ENCODE measurements around the gene XAGE3.
"Not testable (repeated sequence)": the region's sequence is repeated elsewhere in the genome, so short reads cannot be mapped to it uniquely, and the experiment has no call there.

The XAGE3 gene

GRCh38 chrX:52867610-52868348, at the start of gene XAGE3:
Gene XAGE3, minus strand, starts transcription at chrX:52868083. Its CDS starts 950 bp downstream, at chrX:52867133.
- DNase-seq (ENCODE audit: low read depth, low spot score) = no peak

- not testable (repeated sequence) for DNase-seq (ENCODE audit: low read depth, low spot score)
These were observed 46.8 kb upstream of the XAGE3 start for GRCh38 chrX:52914704-52915103.

GRCh38 chrX:52913681-52914080, 45.8 kb upstream of the XAGE3 start:
- not testable (repeated sequence) for DNase-seq (ENCODE audit: low read depth, low spot score)

GRCh38 chrX:52909313-52909969, 41.6 kb upstream of the XAGE3 start:
- DNase-seq (ENCODE audit: low read depth, low spot score) = not testable (repeated sequence)

- not testable (repeated sequence) for DNase-seq (ENCODE audit: low read depth, low spot score)
These were observed 40.0 kb upstream of the XAGE3 start for GRCh38 chrX:52907900-52908299.

GRCh38 chrX:52907137-52907536, 39.3 kb upstream of the XAGE3 start:
- DNase-seq (ENCODE audit: low read depth, low spot score) = not testable (repeated sequence)

- DNase-seq (ENCODE audit: low read depth, low spot score) = not testable (repeated sequence)
These were observed 38.2 kb upstream of the XAGE3 start for GRCh38 chrX:52906072-52906471.

- DNase-seq (ENCODE audit: low read depth, low spot score) = not testable (repeated sequence)
These were observed 37.6 kb upstream of the XAGE3 start for GRCh38 chrX:52905531-52905930.

GRCh38 chrX:52896855-52897709, 29.2 kb upstream of the XAGE3 start, which contains the start of gene FAM156B:
Gene FAM156B, plus strand, starts transcription at chrX:52897330. Its CDS starts 9,896 bp downstream, at chrX:52907226.
- DNase-seq (ENCODE audit: low read depth, low spot score) = not testable (repeated sequence)

- not testable (repeated sequence) for DNase-seq (ENCODE audit: low read depth, low spot score)
These were observed 28.6 kb upstream of the XAGE3 start for GRCh38 chrX:52896438-52896837.

- not testable (repeated sequence) for DNase-seq (ENCODE audit: low read depth, low spot score)
These were observed 20.2 kb upstream of the XAGE3 start for GRCh38 chrX:52888090-52888489.

- not testable (repeated sequence) for DNase-seq (ENCODE audit: low read depth, low spot score)
These were observed 19.6 kb upstream of the XAGE3 start for GRCh38 chrX:52887459-52887858.

- DNase-seq (ENCODE audit: low read depth, low spot score) = not testable (repeated sequence)
These were observed 8.5 kb upstream of the XAGE3 start for GRCh38 chrX:52876386-52876785.

GRCh38 chrX:52875436-52875835, 7.6 kb upstream of the XAGE3 start:
- not testable (repeated sequence) for DNase-seq (ENCODE audit: low read depth, low spot score)

GRCh38 chrX:52874661-52875060, 6.8 kb upstream of the XAGE3 start:
- no peak for DNase-seq (ENCODE audit: low read depth, low spot score)

- DNase-seq (ENCODE audit: low read depth, low spot score) = not testable (repeated sequence)
These were observed 5.9 kb upstream of the XAGE3 start for GRCh38 chrX:52873825-52874224.

- no peak for DNase-seq (ENCODE audit: low read depth, low spot score)
These were observed 2.2 kb upstream of the XAGE3 start for GRCh38 chrX:52870046-52870445.

- no peak for DNase-seq (ENCODE audit: low read depth, low spot score)
These were observed 2.4 kb downstream of the XAGE3 start for GRCh38 chrX:52865343-52865998.

- not testable (repeated sequence) for DNase-seq (ENCODE audit: low read depth, low spot score)
These were observed 10.8 kb downstream of the XAGE3 start for GRCh38 chrX:52856991-52857525.

- DNase-seq (ENCODE audit: low read depth, low spot score) = no peak
These were observed 15.6 kb downstream of the XAGE3 start for GRCh38 chrX:52852110-52852860.
